IMR-90 (cell line): ENCODE data around the gene SLC39A6. TPM values are rescaled to one million over a fixed set of nuclear protein-coding genes. Genes with fewer than 3 reads are reported as not detected.

Experiments used
- ATAC-seq: fragments of 200-7000 bp; cut with Tn5 transposase; 2 replicates; pipeline ENCODE4 v1.9.1; 2020; ENCODE audit warnings: low read depth, mild to moderate bottlenecking, moderate library complexity
- BruUV-seq: library from RNA; stranded (reverse); fragments of 400-500 nt; replicated peaks from 2 replicates; lab custom pipeline; 2021; lab: Mats Ljungman, UMichigan
- CTCF ChIA-PET: fragments of 300-600 bp; formaldehyde crosslinking; extraction: SDS; loops from one replicate; lab custom pipeline; 2021; ENCODE audit warnings: antibody characterized with exemption; lab: Yijun Ruan, JAX
- POLR2A ChIA-PET: fragments of 300-600 bp; sonication (Branson Sonifier 250); formaldehyde crosslinking; loops from one replicate; lab custom pipeline; 2022; ENCODE audit warnings: antibody characterized with exemption; ENCODE audit not compliant: unreplicated experiment; lab: Charles Lee
- DNase-seq: peaks from one replicate; pipeline ENCODE4 v3.0.0; 2013
- H2AFZ ChIP-seq: replicated peaks from 2 replicates; pipeline ENCODE3; 2013; ENCODE audit warnings: low read length, mild to moderate bottlenecking; ENCODE audit not compliant: poor library complexity
- H2AK5ac ChIP-seq: 2 replicates; pipeline ENCODE4 v1.6.1; 2013; ENCODE audit warnings: low read depth, low read length, inconsistent platforms
- H2AK9ac ChIP-seq: replicated peaks from 2 replicates; pipeline ENCODE3; 2013; ENCODE audit warnings: mild to moderate bottlenecking, low read depth, low read length, moderate library complexity; ENCODE audit not compliant: poor library complexity
- H2BK120ac ChIP-seq: 2 replicates; pipeline ENCODE4 v1.6.1; 2013; ENCODE audit warnings: low read depth, low read length, inconsistent platforms
- H2BK15ac ChIP-seq: 3 replicates; pipeline ENCODE4 v1.6.1; 2013; ENCODE audit warnings: low read depth, low read length, inconsistent platforms
- H2BK20ac ChIP-seq: 2 replicates; pipeline ENCODE4 v1.6.1; 2013; ENCODE audit warnings: low read depth, mild to moderate bottlenecking, inconsistent platforms, low read length, moderate library complexity
- H2BK5ac ChIP-seq: 2 replicates; pipeline ENCODE4 v1.6.1; 2013; ENCODE audit warnings: mild to moderate bottlenecking, low read depth, low read length, inconsistent platforms; ENCODE audit not compliant: poor library complexity, severe bottlenecking
- H3K14ac ChIP-seq: replicated peaks from 2 replicates; pipeline ENCODE4 v1.6.1; 2013; ENCODE audit warnings: low read depth, low read length, inconsistent platforms
- H3K18ac ChIP-seq: 2 replicates; pipeline ENCODE4 v1.6.1; 2013; ENCODE audit warnings: low read depth, low read length, control low read depth
- H3K23ac ChIP-seq: 2 replicates; pipeline ENCODE4 v1.6.1; 2013; ENCODE audit warnings: low read depth, low read length, inconsistent platforms
- H3K27ac ChIP-seq: 2 replicates; pipeline ENCODE4 v1.5.1; 2013; ENCODE audit warnings: mild to moderate bottlenecking, control low read depth, low read length; ENCODE audit not compliant: insufficient read depth
- H3K27me3 ChIP-seq: 2 replicates; pipeline ENCODE4 v1.6.1; 2013; ENCODE audit warnings: low read length; ENCODE audit not compliant: control insufficient read depth, insufficient read depth
- H3K36me3 ChIP-seq: 2 replicates; pipeline ENCODE4 v1.6.1; 2013; ENCODE audit warnings: low read length, mixed read lengths; ENCODE audit not compliant: control insufficient read depth, insufficient read depth
- H3K4ac ChIP-seq: 2 replicates; pipeline ENCODE4 v1.6.1; 2013; ENCODE audit warnings: low read depth, low read length, inconsistent platforms
- H3K4me1 ChIP-seq: 2 replicates; pipeline ENCODE4 v1.6.1; 2013; ENCODE audit warnings: low read length, mixed read lengths; ENCODE audit not compliant: control insufficient read depth, insufficient read depth
- H3K4me2 ChIP-seq: 2 replicates; pipeline ENCODE4 v1.6.1; 2013; ENCODE audit warnings: low read depth, mild to moderate bottlenecking, control low read depth, low read length, moderate library complexity
- H3K4me3 ChIP-seq: 2 replicates; pipeline ENCODE4 v1.5.1; 2013; ENCODE audit warnings: low read depth, mild to moderate bottlenecking, control low read depth, low read length, moderate library complexity; ENCODE audit not compliant: insufficient read depth
- H3K56ac ChIP-seq: 2 replicates; pipeline ENCODE4 v1.6.1; 2013; ENCODE audit warnings: low read length, inconsistent platforms; ENCODE audit not compliant: insufficient read depth; ENCODE audit errors: extremely low read depth
- H3K79me1 ChIP-seq, 2 experiments: 2 replicates each; pipeline ENCODE4 v1.6.1; 2013; ENCODE audit warnings: low read length in 2 of 2, inconsistent platforms in 1 of 2, low read depth in 1 of 2
- H3K9ac ChIP-seq: 2 replicates; pipeline ENCODE4 v1.6.1; 2013; ENCODE audit warnings: low read depth, low read length, control low read depth
- H3K9me1 ChIP-seq: 2 replicates; pipeline ENCODE4 v1.6.1; 2013; ENCODE audit warnings: low read length, inconsistent platforms; ENCODE audit not compliant: insufficient read depth
- H3K9me3 ChIP-seq: 2 replicates; pipeline ENCODE4 v1.6.1; 2013; ENCODE audit warnings: low read length; ENCODE audit not compliant: control insufficient read depth, insufficient read depth
- H4K20me1 ChIP-seq: 2 replicates; pipeline ENCODE4 v1.6.1; 2013; ENCODE audit warnings: low read length, inconsistent platforms; ENCODE audit not compliant: insufficient read depth
- H4K5ac ChIP-seq: 2 replicates; pipeline ENCODE4 v1.6.1; 2013; ENCODE audit warnings: mild to moderate bottlenecking, low read depth, low read length, control low read depth
- H4K8ac ChIP-seq, 2 experiments: 2 replicates each; pipeline ENCODE4 v1.6.1; 2013; ENCODE audit warnings: low read depth in 2 of 2, low read length in 2 of 2, control low read depth in 1 of 2, inconsistent platforms in 1 of 2
- H4K91ac ChIP-seq: 2 replicates; pipeline ENCODE4 v1.6.1; 2013; ENCODE audit warnings: low read depth, low read length, inconsistent platforms; ENCODE audit not compliant: insufficient read depth
- BHLHE40 ChIP-seq: fragments of 150-350 bp; IDR thresholded peaks from 2 replicates; pipeline ENCODE4 v1.6.1; 2016; ENCODE audit warnings: mild to moderate bottlenecking, low read depth, low read length
- CEBPB ChIP-seq: IDR thresholded peaks from 2 replicates; pipeline ENCODE4 v1.6.1; 2012; ENCODE audit warnings: low read depth, low read length, improper control_type of control experiment
- CHD1 ChIP-seq: IDR thresholded peaks from 2 replicates; pipeline ENCODE4 v1.6.1; 2012; ENCODE audit warnings: low read depth, low read length, improper control_type of control experiment
- FOS ChIP-seq: fragments of 150-350 bp; IDR thresholded peaks from 2 replicates; pipeline ENCODE4 v1.6.1; 2016; ENCODE audit warnings: low read depth, low read length
- MAZ ChIP-seq: IDR thresholded peaks from 2 replicates; pipeline ENCODE4 v1.6.1; 2012; ENCODE audit warnings: low read depth, mild to moderate bottlenecking, low read length, improper control_type of control experiment, moderate library complexity, borderline replicate concordance
- MXI1 ChIP-seq: IDR thresholded peaks from 2 replicates; pipeline ENCODE4 v1.6.1; 2012; ENCODE audit warnings: low read depth, mild to moderate bottlenecking, low read length, moderate library complexity, borderline replicate concordance
- NFE2L2 ChIP-seq: fragments of 150-350 bp; IDR thresholded peaks from 2 replicates; pipeline ENCODE4 v1.6.1; 2016; ENCODE audit warnings: low read depth, mild to moderate bottlenecking, low read length
- POLR2A ChIP-seq: IDR thresholded peaks from 2 replicates; pipeline ENCODE4 v1.6.1; 2012; ENCODE audit warnings: mild to moderate bottlenecking, low read depth, low read length
- RAD21 ChIP-seq: IDR thresholded peaks from 2 replicates; pipeline ENCODE4 v1.6.1; 2012; ENCODE audit warnings: low read length, improper control_type of control experiment
- RCOR1 ChIP-seq: IDR thresholded peaks from 2 replicates; pipeline ENCODE4 v1.6.1; 2012; ENCODE audit warnings: mild to moderate bottlenecking, low read length, improper control_type of control experiment; ENCODE audit not compliant: insufficient replicate concordance
- RFX5 ChIP-seq: IDR thresholded peaks from 2 replicates; pipeline ENCODE4 v1.8.0; 2012; ENCODE audit warnings: low read depth, mild to moderate bottlenecking, low read length, moderate library complexity
- SMC3 ChIP-seq: fragments of 150-350 bp; IDR thresholded peaks from 2 replicates; pipeline ENCODE4 v1.6.1; 2016; ENCODE audit warnings: low read depth, mild to moderate bottlenecking, antibody characterized with exemption, low read length, moderate library complexity
- WGBS, 2 experiments: methylation state at CpG; one replicate each; pipeline versions ENCODE4 v1.1.5 to v1.1.7; 2013; ENCODE audit warnings: missing lambda C conversion rate in 2 of 2; ENCODE audit not compliant: insufficient read length in 1 of 2; ENCODE audit errors: extremely low coverage in 2 of 2; 5-methylcytosine and 5-hydroxymethylcytosine counted together
- dilution Hi-C: fragments of 300-500 bp; cut with HindIII; formaldehyde crosslinking; loops from one replicate; pipeline ENCODE4 v1.14.3; 2018; ENCODE audit warnings: low sequenced_read_pairs; ENCODE audit not compliant: unreplicated experiment
- in situ Hi-C: fragments of 300-500 bp; cut with MboI; formaldehyde crosslinking; loops from 3 replicates; pipeline ENCODE4 v1.14.3; 2019; ENCODE audit warnings: low sequenced_read_pairs, inconsistent platforms, mixed read lengths
- intact Hi-C: fragments of 100-400 bp; cut with micrococcal nuclease; formaldehyde crosslinking; loops from 2 replicates; pipeline ENCODE4 v1.10.0; 2022
- polyA plus RNA-seq, 3 experiments: library from polyadenylated mRNA; depleted of rRNA; stranded (reverse); fragments of >200 nt; gene quantifications; 2 replicates each; pipeline ENCODE4 v1.2.3, GENCODE V29; 2012; ENCODE audit warnings: low replicate concordance in 1 of 3
- total RNA-seq: library from RNA; depleted of rRNA; stranded (reverse); fragments of >200 nt; gene quantifications from 2 replicates; pipeline ENCODE4 v1.2.3, GENCODE V29; 2012
- TF ChIP-seq, protein P1 (sequence below): fragments of 150-350 bp; IDR thresholded peaks from 2 replicates; pipeline ENCODE4 v1.6.1; 2016; ENCODE audit warnings: low read depth, mild to moderate bottlenecking, low read length, moderate library complexity, borderline replicate concordance
- TF ChIP-seq, protein P2 (sequence below): fragments of 150-350 bp; IDR thresholded peaks from 2 replicates; pipeline ENCODE4 v1.6.1; 2017; ENCODE audit warnings: mild to moderate bottlenecking, antibody characterized with exemption, low read length, low read depth
- TF ChIP-seq, protein P3 (sequence below): conservative IDR thresholded peaks from 2 replicates; pipeline ENCODE4 v1.5.1; 2012; ENCODE audit warnings: mild to moderate bottlenecking, low read depth, low read length, improper control_type of control experiment

Gene SLC39A6
- total and polyA plus RNA-seq, 2 of the 4 experiments (the other 2 are of a cell fraction): 48.7 to 91.9 TPM

DNA sequence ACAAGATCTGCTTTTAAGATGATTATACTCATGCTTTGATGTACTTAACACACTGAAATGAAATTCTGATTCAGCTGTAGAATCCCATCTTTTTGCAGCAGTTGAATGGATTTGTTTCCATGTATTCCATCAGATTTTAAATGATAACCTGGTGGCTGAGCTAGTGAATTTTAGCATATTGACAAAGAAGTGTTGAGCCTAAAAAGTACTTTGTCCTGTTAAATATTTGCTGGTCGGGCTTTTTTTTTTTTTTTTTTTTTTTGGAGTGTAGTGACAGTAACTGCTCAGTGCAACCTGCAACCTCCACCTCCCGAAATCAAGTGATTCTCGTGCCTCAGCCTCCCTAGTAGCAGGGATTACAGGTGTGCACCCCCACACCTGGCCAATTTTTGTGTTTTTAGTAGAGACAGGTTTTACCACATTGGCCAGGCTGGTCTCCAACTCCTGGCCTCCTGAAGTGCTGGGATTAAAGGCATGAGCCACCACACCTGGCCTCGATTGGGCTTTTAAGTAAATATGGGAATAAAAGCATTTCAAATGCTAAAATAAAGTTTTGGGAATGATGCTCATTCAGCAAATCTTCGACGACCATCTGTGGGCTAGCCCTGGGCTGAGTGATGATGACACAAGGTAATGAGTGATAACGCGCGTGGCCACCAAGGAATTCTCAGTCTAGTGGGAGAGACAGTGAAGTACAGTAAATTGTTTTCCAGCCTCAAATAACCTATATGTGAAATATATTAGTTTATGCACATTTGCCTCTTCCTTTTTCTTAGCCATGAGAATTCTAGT, 2.7 kb upstream of the SLC39A6 start:
- ChIA-PET CTCF (no interaction called here), POLR2A (interaction anchor here (0.7 kb wide), 1 partner anchor 246 kb away, joined by 15 read pairs; no protein-coding TSS in a partner anchor)
- peak overlapping the region; percentile 93 for H3K4me2 ChIP-seq
- H2AFZ ChIP-seq: no peak overlapping the region
- 83% methylated on average over 1 of the region's 9 CpGs; no CpG with 5 or more reads in 1 of the 2 experiments for WGBS, 2 experiments
- H3K4me1 ChIP-seq: peaks cover 6% of the 10 kb centered on the region
- no peak for ATAC-seq
- no peak overlapping the region for H2AK9ac ChIP-seq
- H4K5ac ChIP-seq: no peak overlapping the region
- no peak overlapping the region for H2BK5ac ChIP-seq
- H3K9me1 ChIP-seq: peaks cover 7% of the 10 kb centered on the region
- H3K27ac ChIP-seq: no peak overlapping the region
- no TSS peak for BruUV-seq
- H3K23ac ChIP-seq: 0 out of 2 replicates have a peak overlapping the region, but pooled peaks have one; percentile 1
- no peak overlapping the region for H4K91ac ChIP-seq
- no peak overlapping the region for H3K18ac ChIP-seq
- no peak overlapping the region for H4K8ac ChIP-seq
- no peak overlapping the region for H2AK5ac ChIP-seq
- H3K9ac ChIP-seq: no peak overlapping the region
- no peak for DNase-seq
- in situ Hi-C loops (no loop called here), intact Hi-C loops (no loop called here), dilution Hi-C loops (no loop called here)
- H2BK20ac ChIP-seq: no peak overlapping the region
- H2BK15ac ChIP-seq: no peak overlapping the region
- no peak overlapping the region for H3K4ac ChIP-seq
- no peak overlapping the region for H2BK120ac ChIP-seq
- no peaks in the 10 kb centered on the region for H3K27me3 ChIP-seq
- no peak overlapping the region for H3K14ac ChIP-seq
- peaks cover 7 to 64% of the 10 kb centered on the region in 2 experiments; a peak in 3 of 4 replicates for H3K79me1 ChIP-seq
- peaks cover 49% of the 10 kb centered on the region for H4K20me1 ChIP-seq
- no peak overlapping the region for H3K56ac ChIP-seq
- H3K4me3 ChIP-seq: no peak overlapping the region
- no peaks in the 10 kb centered on the region for H3K9me3 ChIP-seq
- peaks cover 8% of the 10 kb centered on the region for H3K36me3 ChIP-seq
- TF ChIP-seq RFX5 (no peak), MXI1 (no peak), NFE2L2 (no peak), BHLHE40 (no peak), CHD1 (no peak), SMC3 (no peak), RCOR1 (no peak), RAD21 (no peak), CEBPB (no peak), MAZ (no peak), POLR2A (no peak), FOS (no peak)
- TF ChIP-seq, protein P1, sequence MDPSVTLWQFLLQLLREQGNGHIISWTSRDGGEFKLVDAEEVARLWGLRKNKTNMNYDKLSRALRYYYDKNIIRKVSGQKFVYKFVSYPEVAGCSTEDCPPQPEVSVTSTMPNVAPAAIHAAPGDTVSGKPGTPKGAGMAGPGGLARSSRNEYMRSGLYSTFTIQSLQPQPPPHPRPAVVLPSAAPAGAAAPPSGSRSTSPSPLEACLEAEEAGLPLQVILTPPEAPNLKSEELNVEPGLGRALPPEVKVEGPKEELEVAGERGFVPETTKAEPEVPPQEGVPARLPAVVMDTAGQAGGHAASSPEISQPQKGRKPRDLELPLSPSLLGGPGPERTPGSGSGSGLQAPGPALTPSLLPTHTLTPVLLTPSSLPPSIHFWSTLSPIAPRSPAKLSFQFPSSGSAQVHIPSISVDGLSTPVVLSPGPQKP: no peak
- TF ChIP-seq, protein P2, sequence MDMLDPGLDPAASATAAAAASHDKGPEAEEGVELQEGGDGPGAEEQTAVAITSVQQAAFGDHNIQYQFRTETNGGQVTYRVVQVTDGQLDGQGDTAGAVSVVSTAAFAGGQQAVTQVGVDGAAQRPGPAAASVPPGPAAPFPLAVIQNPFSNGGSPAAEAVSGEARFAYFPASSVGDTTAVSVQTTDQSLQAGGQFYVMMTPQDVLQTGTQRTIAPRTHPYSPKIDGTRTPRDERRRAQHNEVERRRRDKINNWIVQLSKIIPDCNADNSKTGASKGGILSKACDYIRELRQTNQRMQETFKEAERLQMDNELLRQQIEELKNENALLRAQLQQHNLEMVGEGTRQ: no peak
- TF ChIP-seq, protein P3, sequence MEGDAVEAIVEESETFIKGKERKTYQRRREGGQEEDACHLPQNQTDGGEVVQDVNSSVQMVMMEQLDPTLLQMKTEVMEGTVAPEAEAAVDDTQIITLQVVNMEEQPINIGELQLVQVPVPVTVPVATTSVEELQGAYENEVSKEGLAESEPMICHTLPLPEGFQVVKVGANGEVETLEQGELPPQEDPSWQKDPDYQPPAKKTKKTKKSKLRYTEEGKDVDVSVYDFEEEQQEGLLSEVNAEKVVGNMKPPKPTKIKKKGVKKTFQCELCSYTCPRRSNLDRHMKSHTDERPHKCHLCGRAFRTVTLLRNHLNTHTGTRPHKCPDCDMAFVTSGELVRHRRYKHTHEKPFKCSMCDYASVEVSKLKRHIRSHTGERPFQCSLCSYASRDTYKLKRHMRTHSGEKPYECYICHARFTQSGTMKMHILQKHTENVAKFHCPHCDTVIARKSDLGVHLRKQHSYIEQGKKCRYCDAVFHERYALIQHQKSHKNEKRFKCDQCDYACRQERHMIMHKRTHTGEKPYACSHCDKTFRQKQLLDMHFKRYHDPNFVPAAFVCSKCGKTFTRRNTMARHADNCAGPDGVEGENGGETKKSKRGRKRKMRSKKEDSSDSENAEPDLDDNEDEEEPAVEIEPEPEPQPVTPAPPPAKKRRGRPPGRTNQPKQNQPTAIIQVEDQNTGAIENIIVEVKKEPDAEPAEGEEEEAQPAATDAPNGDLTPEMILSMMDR: no peak
